GM21825 (cell line): ENCODE results near the gene NTN4.
"Not testable (repeated sequence)": the region's sequence is repeated elsewhere in the genome, so short reads cannot be mapped to it uniquely, and the experiment has no call there.

Experiments used
- ATAC-seq: cut with Tn5 transposase; IDR thresholded peaks from one replicate; pipeline ENCODE4 v1.9.1; 2021; ENCODE audit warnings: mild to moderate bottlenecking, moderate library complexity; ENCODE audit not compliant: unreplicated experiment

Gene NTN4

DNA sequence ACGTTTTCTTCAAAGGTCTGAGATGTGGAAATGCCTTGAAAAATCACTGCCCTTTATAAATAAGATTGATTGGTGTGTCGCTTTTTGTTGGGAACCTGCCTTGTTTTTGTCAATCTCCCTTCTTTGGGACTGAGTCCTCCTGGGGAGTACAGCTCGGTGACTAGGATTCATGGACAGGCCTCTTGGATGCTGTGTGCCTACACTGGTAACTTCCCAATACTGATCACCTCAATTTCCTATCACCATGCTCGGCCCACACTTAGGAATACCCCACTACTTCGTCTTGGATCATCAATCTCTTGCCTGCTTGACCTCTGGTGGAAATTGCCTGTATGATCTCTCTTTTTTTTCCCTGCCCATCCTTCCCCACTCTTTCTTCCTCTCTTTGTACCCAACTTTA, 34.2 kb downstream of the NTN4 start:
- no peak for ATAC-seq

GRCh38 chr12:95755261-95755865, 35.2 kb downstream of the NTN4 start:
- no peak for ATAC-seq

- not testable (repeated sequence) for ATAC-seq
Observed at GRCh38 chr12:95746062-95746461, 44.5 kb downstream of the NTN4 start.

GRCh38 chr12:95742586-95742985, 48.0 kb downstream of the NTN4 start:
- ATAC-seq, result no peak

GRCh38 chr12:95741635-95742034, 48.9 kb downstream of the NTN4 start:
- no peak for ATAC-seq

- no peak for ATAC-seq
Observed at GRCh38 chr12:95740751-95741150, 49.8 kb downstream of the NTN4 start.

DNA sequence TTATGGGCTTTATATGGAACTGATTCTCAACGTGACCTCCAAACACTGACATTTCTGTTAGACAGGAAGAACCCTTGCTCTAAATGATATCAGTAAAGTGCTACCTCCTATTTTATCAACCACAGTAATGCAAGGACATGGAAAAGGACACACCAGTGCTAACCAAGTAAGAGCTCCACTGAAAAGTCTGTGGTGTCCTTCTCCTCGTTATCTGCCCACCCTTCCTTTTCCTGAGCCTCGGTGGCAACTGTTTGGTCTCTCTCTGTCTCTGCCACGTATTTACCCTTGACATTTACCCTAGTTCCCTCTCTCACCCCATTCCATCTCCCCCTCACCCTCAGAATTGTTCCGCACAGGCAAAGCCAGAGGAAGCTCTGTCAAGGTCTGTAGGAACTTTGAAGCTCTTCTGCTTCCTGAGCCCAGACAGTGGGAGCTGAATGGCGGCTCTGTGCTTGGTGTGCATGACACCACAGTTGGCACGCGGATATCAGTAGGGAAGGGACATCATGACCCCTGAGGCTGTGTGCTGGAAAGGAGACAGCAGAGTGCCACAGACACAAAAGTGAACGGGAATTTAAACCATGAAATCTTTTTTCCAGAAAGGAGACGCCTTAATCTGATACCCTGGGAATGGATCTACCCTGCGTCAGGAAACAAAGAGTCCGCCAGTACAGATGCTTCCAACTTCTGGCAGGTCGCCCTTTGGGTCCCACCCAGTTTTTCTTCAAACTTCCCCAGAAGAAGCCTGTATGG, 50.8 kb downstream of the NTN4 start:
- ATAC-seq, result no peak

DNA sequence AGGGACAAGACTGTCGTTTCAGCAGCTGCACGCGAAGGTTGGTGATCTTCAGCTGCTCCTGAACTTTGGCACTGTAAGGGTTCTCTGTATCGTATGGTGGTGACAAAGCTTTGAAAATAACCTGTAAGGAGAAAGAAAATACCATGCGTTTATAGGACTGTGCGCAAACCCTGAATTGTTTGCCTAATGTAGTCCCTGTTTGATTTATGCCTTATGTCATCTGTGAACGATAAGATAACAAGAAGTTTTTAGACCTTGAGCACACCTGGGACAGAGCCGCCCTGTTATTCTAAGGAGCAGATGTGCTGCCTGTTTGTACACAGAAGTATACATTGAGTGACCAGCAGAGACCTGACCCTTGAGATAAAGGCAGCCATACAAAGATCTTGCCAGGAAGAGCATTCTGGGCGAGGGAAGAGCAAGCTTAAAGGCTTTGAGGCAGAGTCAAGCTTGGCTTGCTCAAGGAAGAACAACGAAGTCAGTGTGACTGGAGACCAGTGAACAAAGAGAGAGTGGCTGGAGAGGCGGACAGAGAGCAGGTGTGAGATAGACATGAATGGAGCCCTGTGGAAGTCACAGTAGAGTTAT, 52.4 kb downstream of the NTN4 start:
- no peak for ATAC-seq

- ATAC-seq, result no peak
Observed at GRCh38 chr12:95736631-95737030, 53.9 kb downstream of the NTN4 start.

GRCh38 chr12:95735728-95736127, 54.8 kb downstream of the NTN4 start:
- ATAC-seq, result not testable (repeated sequence)

DNA sequence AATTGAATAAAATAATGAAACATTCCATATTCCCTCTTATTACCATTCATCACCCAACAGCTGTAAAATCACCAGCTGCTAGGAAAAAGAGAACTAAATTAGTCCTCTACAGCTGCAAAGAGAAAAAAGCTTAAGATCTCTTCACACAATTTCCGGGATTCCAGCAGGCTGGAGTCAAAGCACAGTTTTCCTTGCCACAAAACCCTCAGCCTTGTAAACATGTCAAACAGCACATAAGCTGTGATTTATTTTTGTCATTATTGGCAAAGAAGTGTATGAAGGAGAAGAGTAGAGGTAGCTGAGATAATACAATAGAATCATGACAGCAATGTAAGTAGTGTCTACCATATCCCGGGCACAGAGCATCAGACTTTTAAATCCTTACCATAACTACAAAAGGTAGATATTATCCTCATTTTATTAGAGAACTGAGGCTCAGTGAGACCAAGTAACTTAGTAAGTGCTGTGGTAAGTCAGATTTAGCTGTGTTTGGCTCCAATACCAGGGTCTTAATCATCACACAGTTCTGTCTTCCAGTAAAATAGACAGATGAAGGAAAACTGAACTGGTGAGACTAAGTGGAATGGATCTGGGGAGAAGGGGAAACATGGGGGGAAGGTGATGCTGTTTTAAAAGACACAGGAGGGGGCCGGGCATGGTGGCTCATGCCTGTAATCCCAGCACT, 57.3 kb downstream of the NTN4 start:
- no peak for ATAC-seq

- peak; percentile 49 for ATAC-seq
Observed at GRCh38 chr12:95731519-95731958, 59.0 kb downstream of the NTN4 start.

- ATAC-seq, result no peak
Observed at GRCh38 chr12:95730457-95730856, 60.1 kb downstream of the NTN4 start.

- ATAC-seq, result no peak
Observed at GRCh38 chr12:95726903-95727302, 63.7 kb downstream of the NTN4 start.

DNA sequence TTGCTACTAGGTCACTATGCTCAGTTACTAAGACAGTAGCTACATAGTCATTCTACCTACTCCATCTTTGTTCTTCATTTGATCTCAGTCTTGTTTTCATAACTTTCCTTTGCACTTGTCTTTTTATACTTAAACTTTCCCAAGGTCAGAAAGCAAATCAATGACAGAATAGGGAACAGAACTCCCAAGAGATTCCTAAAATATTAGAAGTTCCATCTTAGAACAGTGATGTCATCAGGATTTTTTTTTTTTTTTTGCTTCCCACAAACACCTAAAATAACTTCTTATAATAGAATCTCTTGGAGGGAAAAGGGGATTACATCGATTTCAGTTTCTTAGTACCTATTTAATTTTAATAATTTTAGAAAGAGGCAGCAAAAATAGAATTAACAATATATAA, 65.8 kb downstream of the NTN4 start:
- ATAC-seq, result no peak

- no peak for ATAC-seq
Observed at GRCh38 chr12:95723693-95724384, 66.7 kb downstream of the NTN4 start.

GRCh38 chr12:95721320-95721719, 69.2 kb downstream of the NTN4 start:
- no peak for ATAC-seq

DNA sequence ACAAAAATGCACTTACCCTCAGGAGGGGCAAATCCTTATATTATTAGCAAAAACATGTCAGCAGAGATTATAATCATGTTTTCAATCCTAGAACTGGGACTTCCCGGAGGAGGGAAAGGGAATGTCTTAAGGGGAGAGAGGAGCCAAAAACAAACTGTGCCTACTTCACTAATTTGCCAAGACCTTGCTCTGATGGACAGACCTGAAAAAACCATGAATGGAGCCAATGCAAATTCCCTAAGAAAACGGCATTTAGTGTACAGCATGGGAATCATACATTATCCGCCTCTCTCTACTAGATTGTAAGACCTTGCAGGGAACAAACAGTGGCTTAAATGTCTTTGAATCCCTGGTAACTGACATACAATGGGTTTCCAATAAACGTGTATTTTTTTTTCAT, 70.4 kb downstream of the NTN4 start:
- ATAC-seq, result no peak

GRCh38 chr12:95718772-95719171, 71.8 kb downstream of the NTN4 start:
- ATAC-seq, result no peak

DNA sequence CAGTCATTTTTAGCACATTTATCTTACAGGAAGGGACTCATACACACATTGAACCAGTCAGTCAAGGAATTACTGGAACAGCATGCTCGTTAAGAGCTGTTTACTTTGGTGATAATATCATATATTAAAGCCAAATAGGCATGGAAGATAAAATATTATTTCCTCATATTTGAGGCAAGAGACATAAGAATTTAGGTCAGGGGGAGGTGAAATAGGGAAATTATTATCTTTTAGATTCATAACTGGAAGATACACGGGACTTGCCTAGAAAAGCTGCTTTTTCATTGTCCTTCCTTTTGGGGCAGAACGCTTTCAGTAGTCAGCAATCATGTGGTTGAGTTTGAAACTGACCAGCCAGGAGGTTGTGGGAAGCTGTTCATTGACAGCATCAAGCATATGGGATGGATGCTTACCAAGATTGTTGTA, 72.5 kb downstream of the NTN4 start:
- ATAC-seq, result no peak

- ATAC-seq, result no peak
Observed at GRCh38 chr12:95717316-95717928, 73.1 kb downstream of the NTN4 start.
